Measurements from ENCODE around the gene ZNF253.
"Not testable (repeated sequence)": the region's sequence is repeated elsewhere in the genome, so short reads cannot be mapped to it uniquely, and the experiment has no call there.

Gene ZNF253

GRCh38 chr19:19865750-19866610 is at the start of gene ZNF253:
Gene ZNF253, plus strand, starts transcription at chr19:19865882. Its CDS starts 115 bp downstream, at chr19:19865997.
- DNase-seq, result peak; percentile 94

DNA sequence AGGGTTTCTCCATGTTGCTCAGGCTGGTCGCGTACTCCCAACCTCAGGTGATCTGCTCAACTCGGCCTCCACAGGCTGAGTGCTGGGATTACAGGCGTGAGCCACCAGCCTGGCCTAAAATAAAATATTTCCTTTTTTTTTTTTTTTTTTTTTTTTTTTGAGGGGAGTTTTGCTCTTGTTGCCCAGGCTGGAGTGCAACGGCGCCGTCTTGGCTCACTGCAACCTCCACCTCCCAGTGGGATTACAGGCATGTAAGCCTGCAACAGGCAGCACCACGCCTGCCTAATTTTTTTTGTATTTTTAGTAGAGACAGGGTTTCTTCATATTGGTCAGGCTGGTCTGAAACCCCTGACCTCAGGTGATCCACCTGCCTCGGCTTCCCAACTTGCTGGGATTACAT is 49.0 kb upstream of the ZNF253 start:
- no peak for DNase-seq

DNA sequence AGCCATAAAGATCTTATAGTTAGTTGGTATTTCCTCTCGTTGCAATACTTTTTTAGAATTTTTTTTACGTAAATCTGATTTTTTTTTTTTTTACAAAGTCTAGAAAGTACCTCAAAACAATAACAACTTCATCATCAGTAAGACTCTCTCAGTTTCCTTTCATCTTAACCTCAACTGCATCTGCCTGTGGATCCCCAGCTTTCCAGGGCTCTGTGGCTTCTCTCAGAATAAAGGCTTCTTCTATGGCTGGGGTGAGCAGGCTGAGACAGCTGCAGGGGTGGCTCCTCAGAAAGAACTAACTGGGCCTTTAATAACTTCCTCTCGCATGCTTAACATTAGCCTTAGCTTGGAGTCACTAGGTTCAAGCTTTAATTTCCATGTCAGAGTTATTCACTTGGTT is 48.3 kb upstream of the ZNF253 start:
- no peak for DNase-seq

GRCh38 chr19:19820774-19821320 is 44.8 kb upstream of the ZNF253 start:
- DNase-seq, result no peak

DNA sequence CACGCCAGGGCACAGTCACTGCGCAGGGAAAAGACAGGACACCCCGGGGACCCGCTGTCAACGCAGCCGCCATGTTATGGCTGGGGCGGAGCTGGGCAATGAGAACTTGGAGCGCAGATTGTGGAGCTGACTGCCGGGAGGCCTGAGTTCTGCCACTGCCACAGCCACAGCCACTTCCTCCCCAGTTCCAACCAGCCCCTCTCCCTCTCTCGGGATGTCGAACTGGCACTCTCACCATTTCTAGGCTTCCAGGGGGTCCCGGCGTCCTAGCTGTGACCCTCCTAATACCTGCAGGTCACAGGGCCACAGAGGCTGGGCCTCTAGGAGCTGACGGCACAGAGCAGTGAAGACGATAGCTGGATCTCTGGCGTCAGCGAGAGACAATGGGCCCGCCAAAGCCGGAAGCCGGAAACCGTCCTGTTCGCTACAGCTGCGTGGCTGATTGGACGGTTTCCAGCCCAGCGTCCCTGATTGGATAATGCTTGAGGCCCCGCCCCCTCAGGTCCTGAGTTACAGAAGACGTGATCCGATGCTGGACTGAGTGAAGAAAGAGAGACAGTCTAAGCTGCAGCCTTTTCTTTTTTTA is 44.2 kb upstream of the ZNF253 start, which contains the start of gene ZNF506:
TSS of gene ZNF506 (minus strand) at position 385 of the 586 bp plus-strand sequence. CDS start at position 238, 147 bp downstream.
- peak; percentile 91 for DNase-seq

DNA sequence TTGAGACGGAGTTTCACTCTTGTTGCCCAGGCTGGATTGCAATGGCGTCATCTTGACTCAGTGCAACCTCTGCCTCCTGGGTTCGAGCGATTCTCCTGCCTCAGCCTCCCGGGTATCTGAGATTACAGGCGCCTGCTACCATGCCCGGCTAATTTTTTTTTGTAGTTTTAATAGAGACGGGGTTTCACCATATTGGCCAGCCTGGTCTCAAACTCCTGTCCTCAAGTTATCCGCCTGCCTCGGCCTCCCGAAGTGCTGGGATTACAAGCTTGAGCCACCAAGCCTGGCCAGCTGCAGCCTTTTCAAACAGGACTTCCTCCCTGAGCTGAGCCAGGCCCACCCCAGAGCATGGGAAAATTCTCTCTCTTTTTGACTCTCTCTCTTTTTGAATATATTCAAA is 43.7 kb upstream of the ZNF253 start:
- not testable (repeated sequence) for DNase-seq

GRCh38 chr19:19823916-19824315 is 41.8 kb upstream of the ZNF253 start:
- no peak for DNase-seq

DNA sequence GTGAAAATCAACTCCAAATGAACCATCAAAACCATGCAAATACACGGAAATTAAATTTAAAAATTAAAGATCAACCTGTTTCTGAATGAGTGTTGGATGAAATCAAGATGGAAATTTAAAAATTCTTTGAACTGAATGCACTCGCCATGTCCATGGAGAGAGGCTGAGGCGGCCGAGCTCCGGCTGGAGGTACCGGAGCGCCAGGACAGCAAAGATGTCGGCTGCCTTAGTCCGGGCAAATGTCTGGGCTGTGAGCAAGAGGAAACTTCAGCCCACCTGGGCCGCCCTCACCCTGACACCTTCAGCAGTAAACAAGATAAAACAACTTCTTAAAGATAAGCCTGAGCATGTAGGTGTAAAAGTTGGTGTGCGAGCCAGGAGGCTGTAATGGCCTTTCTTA is 38.8 kb upstream of the ZNF253 start:
- no peak for DNase-seq

GRCh38 chr19:19835560-19836038 is 30.1 kb upstream of the ZNF253 start:
- DNase-seq, result no peak

GRCh38 chr19:19847781-19848180 is 17.9 kb upstream of the ZNF253 start:
- no peak for DNase-seq

GRCh38 chr19:19849056-19849455 is 16.6 kb upstream of the ZNF253 start:
- DNase-seq, result no peak

- DNase-seq, result not testable (repeated sequence)
Measured at GRCh38 chr19:19851740-19852139, 13.9 kb upstream of the ZNF253 start.

DNA sequence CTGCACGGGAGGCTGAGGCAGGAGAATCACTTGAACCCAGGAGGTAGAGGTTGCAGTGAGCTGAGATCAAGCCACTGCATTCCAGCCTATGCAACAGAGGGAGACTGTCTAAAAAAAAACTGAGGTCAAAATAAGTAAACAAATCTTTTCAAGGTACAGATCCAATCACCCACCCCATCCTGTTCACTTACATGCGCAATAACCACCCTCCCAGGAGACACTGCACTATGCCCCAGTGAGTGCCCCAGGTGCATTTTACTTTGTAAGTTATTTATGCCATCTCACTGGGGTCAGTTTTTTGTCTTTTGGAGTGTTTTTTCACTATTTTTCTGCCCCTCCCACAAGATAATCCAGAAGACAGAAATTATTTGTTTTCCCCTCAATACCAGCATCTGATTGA is 6.9 kb upstream of the ZNF253 start:
- DNase-seq, result no peak

GRCh38 chr19:19860756-19861390 is 4.8 kb upstream of the ZNF253 start:
- no peak for DNase-seq

DNA sequence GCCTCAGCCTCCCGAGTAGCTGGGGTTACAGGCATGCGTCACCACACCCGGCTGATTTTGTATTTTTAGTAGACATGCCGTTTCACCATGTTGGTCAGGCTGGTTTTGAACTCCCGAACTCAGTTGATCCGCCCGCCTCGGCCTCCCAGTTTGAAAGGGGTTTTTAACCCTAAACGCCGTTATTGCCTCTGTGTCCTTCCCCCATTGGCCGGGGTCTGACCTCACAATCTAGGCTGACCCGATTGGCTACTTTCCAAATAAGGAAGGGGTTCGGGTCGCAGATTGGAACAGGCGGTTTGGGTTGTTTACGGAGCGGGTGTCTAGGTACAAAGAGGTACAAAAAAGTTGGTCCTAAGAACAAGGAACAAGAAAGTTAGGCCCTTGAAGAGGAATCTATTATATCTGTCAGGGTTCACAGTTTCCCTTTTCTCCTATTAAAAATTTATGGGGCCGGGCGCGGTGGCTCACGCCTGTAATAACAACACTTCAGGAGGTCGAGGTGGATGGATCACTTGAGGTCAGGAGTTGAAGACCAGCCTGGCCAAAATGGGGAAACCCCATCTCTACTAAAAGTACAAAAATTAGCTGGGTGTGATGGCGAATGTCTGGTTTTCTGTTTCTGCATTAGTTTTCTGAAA is 1.0 kb downstream of the ZNF253 start:
- DNase-seq, result no peak

DNA sequence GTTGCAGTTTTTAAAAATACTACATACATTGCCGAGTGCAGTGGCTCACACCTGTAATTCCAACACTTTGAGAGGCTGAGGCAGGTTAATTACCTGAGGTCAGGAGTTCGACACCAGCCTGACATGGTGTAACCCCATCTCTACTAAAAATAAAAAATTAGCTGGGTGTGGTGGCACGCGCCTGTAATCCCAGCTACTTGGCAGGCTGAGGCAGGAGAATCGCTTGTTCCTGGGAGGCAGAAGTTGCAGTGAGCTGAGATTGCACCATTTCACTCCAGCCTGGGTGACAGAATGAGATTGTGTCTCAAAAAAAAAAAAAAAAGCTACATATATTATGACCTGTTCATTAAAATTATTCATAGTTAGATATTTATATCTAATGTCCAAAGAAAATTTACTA is 4.4 kb downstream of the ZNF253 start:
- DNase-seq, result not testable (repeated sequence)

DNA sequence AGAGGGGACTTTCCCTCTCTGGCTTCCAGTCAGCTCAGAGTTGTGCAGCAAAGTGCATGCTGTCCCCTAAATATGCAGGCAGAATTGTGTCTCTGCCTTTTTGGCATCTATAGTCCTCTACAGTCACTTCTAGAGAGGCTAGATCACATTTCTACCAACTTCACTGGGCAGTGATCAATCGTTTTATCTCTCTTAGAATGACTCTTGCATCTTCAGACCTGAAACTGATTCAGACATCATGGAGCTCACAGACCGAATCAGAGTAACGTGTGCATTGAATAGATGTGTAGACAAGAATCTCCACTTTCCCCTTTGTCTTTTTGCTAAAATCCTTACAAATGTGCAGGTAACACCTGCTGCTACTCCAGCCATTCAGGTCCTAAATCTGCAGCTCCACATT is 6.2 kb downstream of the ZNF253 start:
- no peak for DNase-seq

GRCh38 chr19:19873381-19873780 is 7.7 kb downstream of the ZNF253 start:
- DNase-seq, result no peak

- DNase-seq, result no peak
Measured at GRCh38 chr19:19877724-19878123, 12.0 kb downstream of the ZNF253 start.

DNA sequence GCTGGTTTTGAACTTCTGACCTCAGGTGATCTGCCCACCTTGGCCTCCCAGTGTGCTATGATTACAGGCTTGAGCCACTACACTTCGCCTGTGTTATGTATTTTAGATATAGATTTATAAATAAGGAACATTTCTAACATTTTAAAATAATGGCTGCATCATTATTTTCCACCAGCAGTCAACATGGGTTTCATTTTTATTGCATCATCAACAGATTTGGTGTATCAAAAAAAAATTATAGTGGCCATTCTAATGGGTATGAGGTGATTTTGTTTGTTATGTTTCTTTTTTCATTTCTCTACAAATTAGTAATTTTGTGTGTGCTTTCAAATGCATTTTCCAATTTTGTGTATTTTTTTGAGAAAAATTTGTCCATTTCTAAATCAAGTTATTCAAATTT is 18.9 kb downstream of the ZNF253 start:
- no peak for DNase-seq

DNA sequence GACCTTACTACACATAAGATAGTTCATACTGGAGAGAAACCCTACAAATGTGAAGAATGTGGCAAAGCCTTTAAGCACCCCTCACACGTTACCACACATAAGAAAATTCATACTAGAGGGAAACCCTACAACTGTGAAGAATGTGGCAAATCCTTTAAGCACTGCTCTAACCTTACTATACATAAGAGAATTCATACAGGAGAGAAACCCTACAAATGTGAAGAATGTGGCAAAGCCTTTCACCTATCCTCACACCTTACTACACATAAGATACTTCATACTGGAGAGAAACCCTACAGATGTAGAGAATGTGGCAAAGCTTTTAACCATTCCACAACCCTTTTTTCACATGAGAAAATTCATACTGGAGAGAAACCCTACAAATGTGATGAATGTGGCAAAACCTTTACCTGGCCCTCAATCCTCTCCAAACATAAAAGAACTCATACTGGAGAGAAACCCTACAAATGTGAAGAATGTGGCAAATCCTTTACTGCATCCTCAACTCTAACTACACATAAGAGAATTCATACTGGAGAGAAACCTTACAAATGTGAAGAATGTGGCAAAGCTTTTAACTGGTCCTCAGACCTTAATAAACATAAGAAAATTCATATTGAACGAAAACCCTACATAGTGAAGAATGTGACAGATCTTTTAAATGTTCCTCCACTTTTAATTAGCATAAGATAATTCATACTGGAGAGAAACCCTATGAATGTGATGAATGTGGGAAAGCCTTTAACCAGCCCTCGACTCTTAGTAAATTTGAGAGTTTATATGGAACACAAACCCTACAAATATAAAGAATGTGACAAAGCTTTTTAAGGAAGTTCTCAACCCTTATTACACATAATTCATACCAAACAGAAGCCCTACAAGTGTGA is 26.6 kb downstream of the ZNF253 start:
- DNase-seq, result not testable (repeated sequence)

Data from NCI-H748 treated with DMSO at 0.1 percent for 48 hours (cell line).